Neural cell (in vitro differentiated cells): ENCODE results near the gene DGKD. TPM values are rescaled to one million over a fixed set of nuclear protein-coding genes. Genes with fewer than 3 reads are reported as not detected.

Source experiments
- H2AFZ ChIP-seq: fragments of 200-600, 300-800 bp; sonication (generic), shearing (Covaris generic); 2 replicates; pipeline ENCODE4 v1.6.0; 2014; ENCODE audit warnings: low read depth, mild to moderate bottlenecking, antibody characterized with exemption, low read length, moderate library complexity
- H3F3A ChIP-seq: fragments of 200-600 bp; shearing (Covaris generic); 2 replicates; pipeline ENCODE4 v1.6.1; 2016; ENCODE audit warnings: mild to moderate bottlenecking, moderate library complexity, mixed read lengths, antibody characterized with exemption, low read length; ENCODE audit not compliant: insufficient read depth, poor library complexity, severe bottlenecking
- H3K27ac ChIP-seq: fragments of 200-600, 300-800 bp; sonication (generic), shearing (Covaris generic); 2 replicates; pipeline ENCODE4 v1.5.1; 2014; ENCODE audit warnings: mild to moderate bottlenecking, low read length, moderate library complexity
- H3K27me3 ChIP-seq: fragments of 300-800, 200-600 bp; sonication (generic), shearing (Covaris generic); 2 replicates; pipeline ENCODE4 v1.6.0; 2014; ENCODE audit warnings: mild to moderate bottlenecking, low read depth, low read length, moderate library complexity; ENCODE audit not compliant: insufficient read depth
- H3K36me3 ChIP-seq: fragments of 300-800, 200-600 bp; sonication (generic), shearing (Covaris generic); 2 replicates; pipeline ENCODE4 v1.5.1; 2014; ENCODE audit warnings: mild to moderate bottlenecking, antibody characterized with exemption, low read length, moderate library complexity; ENCODE audit not compliant: insufficient read depth
- H3K4me2 ChIP-seq: fragments of 300-800, 200-600 bp; sonication (generic), shearing (Covaris generic); 2 replicates; pipeline ENCODE4 v1.6.0; 2014; ENCODE audit warnings: mild to moderate bottlenecking, low read length
- H3K4me3 ChIP-seq: fragments of 300-800, 200-600 bp; sonication (generic), shearing (Covaris generic); 2 replicates; pipeline ENCODE4 v1.5.1; 2014; ENCODE audit warnings: mild to moderate bottlenecking, low read length, moderate library complexity
- H3K79me2 ChIP-seq: fragments of 200-600 bp; shearing (Covaris generic); replicated peaks from 2 replicates; pipeline ENCODE4 v1.6.0; 2014; ENCODE audit warnings: mild to moderate bottlenecking, low read length, moderate library complexity; ENCODE audit not compliant: insufficient read depth
- H3K9ac ChIP-seq: fragments of 300-800, 200-600 bp; sonication (generic), shearing (Covaris generic); 2 replicates; pipeline ENCODE4 v1.6.1; 2016; ENCODE audit warnings: mild to moderate bottlenecking, low read length, mixed read lengths
- H3K9me2 ChIP-seq: fragments of 200-600 bp; shearing (Covaris generic); 2 replicates; pipeline ENCODE4 v1.6.1; 2016; ENCODE audit warnings: mild to moderate bottlenecking, low read length, mixed read lengths; ENCODE audit not compliant: insufficient read depth
- H3K9me3 ChIP-seq: fragments of 200-600, 300-800 bp; sonication (generic), shearing (Covaris generic); 2 replicates; pipeline ENCODE4 v1.6.1; 2016; ENCODE audit warnings: mild to moderate bottlenecking, mixed run types, low read length, moderate library complexity, mixed read lengths
- H4K20me1 ChIP-seq: fragments of 200-600 bp; shearing (Covaris generic); 2 replicates; pipeline ENCODE4 v1.6.1; 2016; ENCODE audit warnings: mild to moderate bottlenecking, mixed run types; ENCODE audit not compliant: insufficient read depth
- CTCF ChIP-seq: fragments of 450-650 bp; IDR thresholded peaks from 2 replicates; pipeline ENCODE4 v1.5.1; 2014; ENCODE audit warnings: antibody characterized with exemption, mild to moderate bottlenecking, moderate library complexity; ENCODE audit not compliant: poor library complexity, severe bottlenecking
- EP300 ChIP-seq: fragments of 450-650 bp; conservative IDR thresholded peaks from 2 replicates; pipeline ENCODE4 v1.6.1; 2014; ENCODE audit warnings: antibody characterized with exemption, mild to moderate bottlenecking, moderate library complexity; ENCODE audit not compliant: poor library complexity, severe bottlenecking
- EZH2 ChIP-seq: fragments of 200-600, 300-800 bp; shearing (Covaris generic), sonication (generic); IDR thresholded peaks from 2 replicates; pipeline ENCODE4 v1.6.1; 2014; ENCODE audit warnings: antibody characterized with exemption, low read length, borderline replicate concordance, mild to moderate bottlenecking; ENCODE audit not compliant: insufficient read depth, poor library complexity, severe bottlenecking
- MXI1 ChIP-seq: fragments of 450-650 bp; conservative IDR thresholded peaks from 2 replicates; pipeline ENCODE4 v1.6.1; 2014; ENCODE audit warnings: antibody characterized with exemption, mild to moderate bottlenecking; ENCODE audit not compliant: poor library complexity, severe bottlenecking
- POLR2AphosphoS5 ChIP-seq: IDR thresholded peaks from 2 replicates; pipeline ENCODE4 v1.6.1; 2012
- RAD21 ChIP-seq: fragments of 450-650 bp; conservative IDR thresholded peaks from 2 replicates; pipeline ENCODE4 v1.6.1; 2014; ENCODE audit warnings: antibody characterized with exemption, mild to moderate bottlenecking, moderate library complexity
- REST ChIP-seq: IDR thresholded peaks from 2 replicates; pipeline ENCODE4 v1.6.1; 2012; ENCODE audit warnings: borderline replicate concordance
- SMC3 ChIP-seq: fragments of 450-650 bp; conservative IDR thresholded peaks from 2 replicates; pipeline ENCODE4 v1.6.1; 2014; ENCODE audit warnings: antibody characterized with exemption, mild to moderate bottlenecking, moderate library complexity; ENCODE audit not compliant: poor library complexity
- TAF1 ChIP-seq: IDR thresholded peaks from 2 replicates; pipeline ENCODE4 v1.6.1; 2012; ENCODE audit warnings: low read depth
- polyA plus RNA-seq: library from polyadenylated mRNA; depleted of rRNA; stranded (reverse); fragments of >200 nt; gene quantifications from 2 replicates; pipeline ENCODE4 v1.2.3, GENCODE V29; 2014

DGKD gene
- polyA plus RNA-seq, 1 donor from 2014 or later = 36.4 TPM

- Histone ChIP-seq H3K9me3 (no peaks in the 10 kb centered on the region), H3K4me2 (no peak overlapping the region), H3K79me2 (no peaks in the 10 kb centered on the region), H3F3A (no peaks in the 10 kb centered on the region), H3K27ac (no peak overlapping the region), H2AFZ (no peak overlapping the region), H3K9ac (no peak overlapping the region), H3K27me3 (no peaks in the 10 kb centered on the region), H4K20me1 (no peaks in the 10 kb centered on the region), H3K9me2 (no peaks in the 10 kb centered on the region), H3K4me3 (no peak overlapping the region), H3K36me3 (peaks cover 4% of the 10 kb centered on the region)
- TF ChIP-seq RAD21 = no peak
- no peak for TF ChIP-seq SMC3
- TF ChIP-seq EP300 = no peak
- TF ChIP-seq POLR2AphosphoS5 = no peak
- TF ChIP-seq EZH2 = no peak
- no peak for TF ChIP-seq CTCF
- no peak for TF ChIP-seq REST
- no peak for TF ChIP-seq TAF1
Observed at GRCh38 chr2:233462826-233463470, 108.7 kb downstream of the DGKD start.

GRCh38 chr2:233463586-233463985 lies 109.3 kb downstream of the DGKD start:
- Histone ChIP-seq H3K9ac (no peak overlapping the region), H3K27ac (no peak overlapping the region), H3K4me2 (no peak overlapping the region), H2AFZ (no peak overlapping the region), H3K36me3 (peaks cover 4% of the 10 kb centered on the region), H3K9me2 (no peaks in the 10 kb centered on the region), H3K4me3 (no peak overlapping the region), H3K79me2 (no peaks in the 10 kb centered on the region), H3F3A (no peaks in the 10 kb centered on the region), H4K20me1 (no peaks in the 10 kb centered on the region), H3K27me3 (no peaks in the 10 kb centered on the region), H3K9me3 (no peaks in the 10 kb centered on the region)
- TF ChIP-seq RAD21 (no peak), TAF1 (no peak), EZH2 (no peak), POLR2AphosphoS5 (no peak), SMC3 (no peak), EP300 (no peak), CTCF (no peak), MXI1 (no peak), REST (no peak)
